HG02623 (cell line): ENCODE measurements around the gene SLC12A6.

Experiments used
- ATAC-seq: cut with Tn5 transposase; IDR thresholded peaks from one replicate; pipeline ENCODE4 v1.9.1; 2021; ENCODE audit warnings: moderate library complexity; ENCODE audit not compliant: unreplicated experiment

Gene SLC12A6

DNA sequence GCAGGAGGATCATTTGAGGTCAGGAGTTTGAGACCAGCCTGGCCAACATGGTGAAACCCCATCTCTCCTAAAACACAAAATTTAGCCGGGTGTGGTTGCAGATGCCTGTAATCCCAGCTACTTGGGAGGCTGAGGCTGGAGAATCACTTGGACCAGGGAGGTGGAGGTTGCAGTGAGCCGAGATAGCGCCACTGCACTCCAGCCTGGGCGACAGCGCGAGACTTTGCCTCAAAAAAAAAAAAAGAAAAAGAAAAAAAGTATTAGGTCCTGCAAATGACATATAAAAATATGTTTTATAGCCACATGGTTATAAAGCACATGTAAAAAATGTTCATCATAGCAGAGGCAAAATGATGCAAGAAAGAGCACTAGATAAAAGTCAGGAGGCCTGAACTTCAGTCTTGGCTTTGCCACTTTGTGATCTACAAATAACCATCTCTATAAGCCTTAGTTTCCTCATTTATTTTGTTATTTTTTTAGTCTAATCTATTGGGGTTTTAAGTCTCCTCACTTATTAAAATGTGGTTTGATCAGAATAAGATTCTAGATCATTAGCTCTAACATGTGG lies 4.9 kb downstream of the SLC12A6 start:
- ATAC-seq: no peak

DNA sequence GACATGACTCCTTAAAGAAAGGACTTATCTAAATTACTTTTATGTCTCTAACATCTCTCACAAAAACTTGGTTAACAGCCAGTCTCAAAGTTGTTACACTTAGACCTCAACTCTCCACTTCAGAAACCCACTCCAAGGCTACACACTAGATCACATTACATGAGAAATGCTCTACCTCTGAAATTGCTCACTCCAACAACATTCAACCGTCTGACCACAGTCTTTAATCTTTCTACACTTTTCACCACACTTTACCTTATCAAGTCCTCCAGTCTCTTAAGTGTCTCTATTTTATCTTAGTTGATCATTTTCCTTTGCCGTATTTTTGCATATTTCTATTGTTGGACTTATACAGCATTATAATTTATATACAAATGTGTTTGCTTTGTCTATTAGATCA lies 5.8 kb downstream of the SLC12A6 start:
- ATAC-seq: no peak

DNA sequence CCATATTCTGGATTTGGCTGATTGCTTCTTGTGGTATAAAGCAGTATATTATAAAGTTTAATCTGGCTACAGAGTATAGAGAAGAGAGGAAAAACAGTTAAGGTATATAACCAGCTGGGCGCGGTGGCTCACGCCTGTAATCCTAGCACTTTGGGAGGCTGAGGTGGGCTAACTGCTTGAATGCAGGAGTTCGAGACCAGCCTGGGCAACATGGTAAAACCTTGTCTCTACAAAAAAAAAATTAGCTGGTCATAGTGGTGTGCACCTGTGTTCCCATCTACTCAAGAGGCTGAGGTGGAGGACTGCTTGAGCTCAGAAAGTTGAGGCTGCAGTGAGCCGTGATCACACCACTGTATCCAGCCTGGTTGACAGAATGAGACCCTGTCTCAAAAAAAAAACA lies 7.3 kb downstream of the SLC12A6 start:
- ATAC-seq: no peak

DNA sequence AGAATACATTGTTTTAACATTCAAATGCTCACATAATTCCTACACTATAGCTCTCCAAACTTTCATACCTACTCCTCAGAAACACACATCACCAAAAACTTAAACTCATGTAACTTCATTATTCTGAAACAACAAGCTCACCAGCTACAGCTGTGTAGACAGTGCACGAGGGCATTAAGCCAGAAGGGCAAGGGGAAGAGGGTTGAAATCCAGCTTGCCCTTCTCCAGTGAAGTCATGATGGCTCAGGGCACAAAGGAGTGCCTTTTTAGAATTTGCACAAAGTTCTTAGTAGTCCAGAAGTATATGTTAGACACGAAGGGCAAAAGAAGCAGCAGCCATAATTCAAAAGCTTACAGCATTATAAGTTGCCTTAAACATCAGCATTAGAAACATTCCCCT lies 8.6 kb downstream of the SLC12A6 start:
- ATAC-seq: no peak

- no peak for ATAC-seq
Observed at GRCh38 chr15:34327906-34328305, 9.7 kb downstream of the SLC12A6 start.

- no peak for ATAC-seq
Observed at GRCh38 chr15:34325368-34325767, 12.2 kb downstream of the SLC12A6 start.

DNA sequence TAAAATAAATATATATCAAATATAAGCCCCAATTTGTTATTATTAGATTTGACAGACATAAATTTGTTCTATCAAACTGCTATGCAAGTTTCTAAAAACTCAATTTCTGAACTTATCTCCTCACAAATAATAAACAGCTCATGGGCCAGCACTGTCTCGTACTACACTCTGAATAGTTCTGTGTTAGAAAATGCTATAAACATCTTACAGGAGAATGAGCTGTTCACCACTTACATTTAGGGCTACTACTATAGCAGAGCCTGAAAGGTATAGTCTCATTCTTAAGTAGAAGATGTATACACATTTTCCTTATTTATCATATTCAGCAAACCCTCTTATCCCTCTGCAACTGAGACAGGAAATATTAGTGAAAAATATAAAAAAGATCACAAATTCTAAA lies 12.6 kb downstream of the SLC12A6 start:
- ATAC-seq: no peak

DNA sequence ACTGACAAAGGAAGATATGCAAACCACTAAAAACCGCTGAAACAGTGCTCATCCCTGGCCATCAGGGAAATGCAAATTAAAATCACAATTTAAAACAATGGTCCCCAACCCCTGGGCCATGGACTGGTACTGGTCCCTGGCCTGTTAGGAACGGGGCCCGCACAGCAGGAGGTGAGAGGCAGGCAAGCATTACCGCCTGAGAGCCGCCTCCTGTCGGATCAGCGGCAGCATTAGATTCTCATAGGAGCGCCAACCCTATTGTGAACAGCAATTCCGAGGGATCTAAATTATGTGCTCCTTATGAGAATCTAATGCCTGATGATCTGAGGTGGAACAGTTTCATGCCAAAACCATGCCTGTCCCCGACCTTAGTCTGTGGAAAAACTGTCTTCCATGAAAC lies 14.4 kb downstream of the SLC12A6 start:
- no peak for ATAC-seq

DNA sequence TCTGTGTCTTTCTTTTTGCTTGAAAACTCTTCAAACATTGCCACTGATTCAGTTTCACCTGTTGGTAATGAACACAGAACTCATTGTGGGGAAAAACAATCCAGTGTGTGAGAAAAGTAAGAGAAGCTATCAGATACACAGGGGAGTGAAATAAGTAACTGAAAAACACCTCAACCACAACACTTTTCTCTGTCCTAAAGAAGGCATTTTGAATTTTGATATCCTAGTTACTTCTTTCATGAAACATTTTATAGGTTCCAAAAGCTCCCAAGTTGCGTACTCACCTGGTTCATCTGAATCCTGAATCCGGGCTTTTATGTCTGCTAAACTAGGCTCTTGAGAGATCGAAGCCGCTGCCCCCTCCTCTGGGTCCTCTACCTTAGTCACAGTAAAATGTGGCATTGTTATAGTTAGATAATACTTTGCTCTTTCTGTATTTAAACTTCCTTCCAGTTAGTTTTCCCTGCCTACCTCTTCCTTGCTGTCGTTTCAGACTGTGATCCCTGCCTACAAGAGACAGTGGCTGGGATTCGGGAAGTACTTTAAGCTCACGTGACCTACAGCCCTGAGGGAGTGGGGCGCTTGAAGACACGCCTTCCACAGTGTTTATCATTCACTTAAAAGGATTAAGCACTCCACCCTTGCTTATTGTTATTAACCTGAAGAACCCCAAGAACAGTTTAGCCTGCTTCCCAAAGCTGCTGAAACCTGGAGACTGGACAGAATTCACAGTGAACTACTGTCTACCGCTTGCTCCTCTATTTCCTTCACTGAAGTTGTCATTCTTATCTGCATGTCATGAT lies 19.1 kb downstream of the SLC12A6 start:
- ATAC-seq: peak; percentile 60

DNA sequence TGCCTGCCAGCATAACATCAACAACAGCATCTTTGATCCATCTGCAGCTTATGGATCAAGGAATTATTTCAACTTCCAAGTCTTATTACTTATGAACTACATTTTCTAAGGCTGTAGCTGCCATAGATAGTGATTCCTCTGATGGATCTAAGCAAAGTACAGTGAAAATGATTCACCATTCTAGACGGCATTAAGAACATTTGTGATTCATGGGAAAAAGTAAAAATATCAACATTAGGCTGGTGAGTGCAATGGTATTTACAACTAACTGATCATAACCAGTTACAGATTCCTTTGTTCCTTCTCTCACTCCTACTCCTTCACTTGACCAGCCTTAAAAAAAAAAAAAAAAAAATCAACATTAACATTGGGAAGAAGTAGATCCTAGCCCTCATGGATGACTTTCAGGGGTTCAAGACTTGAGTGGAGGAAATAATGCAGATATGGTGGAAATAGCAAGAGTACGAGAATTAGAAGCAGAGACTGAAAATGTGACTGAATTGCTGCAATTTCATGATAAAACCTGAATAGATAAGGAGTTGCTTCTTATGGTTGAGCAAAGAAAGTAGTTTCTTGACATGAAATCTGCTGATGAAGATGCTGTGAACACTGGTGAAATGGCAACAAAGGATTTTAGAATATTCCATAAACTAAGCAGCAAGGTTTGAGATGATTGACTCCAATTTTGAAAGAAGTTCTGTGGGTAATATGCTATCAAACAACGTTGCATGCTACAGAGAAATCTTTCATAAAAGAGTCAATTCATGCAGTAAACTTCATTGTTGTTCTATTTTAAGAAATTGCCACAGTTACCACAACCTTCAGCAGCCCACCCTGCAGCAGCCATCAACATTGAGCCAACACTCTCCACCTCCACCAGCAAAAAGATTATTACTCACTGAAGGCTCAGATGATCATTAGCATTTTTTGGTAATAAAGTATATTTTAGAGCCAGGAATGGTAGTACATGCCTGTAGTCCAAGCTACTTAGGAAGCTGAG lies 22.8 kb downstream of the SLC12A6 start:
- ATAC-seq: no peak

DNA sequence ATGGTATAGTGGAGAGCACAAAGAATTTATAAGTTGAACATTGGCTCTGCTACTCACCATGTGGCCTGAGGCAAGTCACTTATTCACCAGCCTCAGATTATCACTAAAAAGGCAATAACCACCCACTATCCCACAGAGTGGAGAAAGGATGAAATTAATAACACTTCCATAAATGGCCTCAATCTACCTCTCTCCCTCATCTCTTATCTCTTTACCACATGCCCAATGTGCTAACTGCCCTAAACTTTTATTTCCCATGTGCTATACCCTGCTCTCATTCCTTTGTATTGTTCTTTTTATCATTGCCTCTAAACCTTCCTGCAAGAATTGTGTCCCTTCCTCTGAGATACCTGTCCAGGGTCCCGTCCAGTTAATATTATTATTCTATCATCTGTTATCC lies 26.0 kb downstream of the SLC12A6 start:
- ATAC-seq: no peak

GRCh38 chr15:34304613-34305012 lies 33.0 kb downstream of the SLC12A6 start:
- ATAC-seq: no peak

- ATAC-seq: no peak
Observed at GRCh38 chr15:34301058-34301457, 36.5 kb downstream of the SLC12A6 start.

DNA sequence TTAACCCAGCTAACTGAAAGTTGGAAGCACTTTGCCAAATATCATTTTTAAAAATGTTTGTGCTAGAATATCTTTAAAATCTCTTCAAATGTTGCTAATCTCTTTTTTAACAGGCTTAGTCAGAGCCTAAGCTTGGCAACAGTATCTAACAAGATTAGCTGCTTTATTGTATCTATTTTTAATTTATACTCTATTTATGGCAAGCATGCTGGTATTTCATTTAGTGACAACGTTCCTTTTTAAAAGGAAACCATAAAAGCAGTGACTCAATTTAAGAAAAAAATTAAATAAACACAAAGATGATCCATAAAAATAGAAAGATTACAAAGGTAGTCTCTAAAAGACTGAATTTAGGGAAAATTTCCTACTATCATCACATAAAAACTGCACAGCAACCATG lies 40.5 kb downstream of the SLC12A6 start:
- ATAC-seq: no peak

- ATAC-seq: no peak
Observed at GRCh38 chr15:34292621-34293020, 45.0 kb downstream of the SLC12A6 start.

- ATAC-seq: no peak
Observed at GRCh38 chr15:34284937-34285336, 52.6 kb downstream of the SLC12A6 start.

GRCh38 chr15:34282384-34282783 lies 55.2 kb downstream of the SLC12A6 start:
- no peak for ATAC-seq

GRCh38 chr15:34280193-34280592 lies 57.4 kb downstream of the SLC12A6 start:
- no peak for ATAC-seq

- no peak for ATAC-seq
Observed at GRCh38 chr15:34279368-34279767, 58.2 kb downstream of the SLC12A6 start.

DNA sequence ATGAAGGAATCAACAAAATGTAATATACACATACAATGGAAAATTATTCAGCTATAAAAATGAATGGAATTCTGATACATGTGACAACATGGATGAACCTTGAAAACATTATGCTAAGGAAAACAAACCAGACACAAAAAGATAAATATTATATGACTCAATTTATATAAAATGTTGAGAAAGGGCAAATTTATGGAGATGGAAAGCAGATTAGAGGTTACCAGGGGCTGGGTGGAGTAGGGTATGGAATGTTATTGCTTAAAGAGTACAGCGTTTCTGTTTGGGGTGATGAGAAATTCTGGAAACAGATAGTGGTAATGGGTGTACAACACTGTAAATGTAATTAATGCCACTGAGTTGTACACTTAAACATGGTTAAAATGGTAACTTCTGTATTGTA lies 61.9 kb downstream of the SLC12A6 start:
- no peak for ATAC-seq

DNA sequence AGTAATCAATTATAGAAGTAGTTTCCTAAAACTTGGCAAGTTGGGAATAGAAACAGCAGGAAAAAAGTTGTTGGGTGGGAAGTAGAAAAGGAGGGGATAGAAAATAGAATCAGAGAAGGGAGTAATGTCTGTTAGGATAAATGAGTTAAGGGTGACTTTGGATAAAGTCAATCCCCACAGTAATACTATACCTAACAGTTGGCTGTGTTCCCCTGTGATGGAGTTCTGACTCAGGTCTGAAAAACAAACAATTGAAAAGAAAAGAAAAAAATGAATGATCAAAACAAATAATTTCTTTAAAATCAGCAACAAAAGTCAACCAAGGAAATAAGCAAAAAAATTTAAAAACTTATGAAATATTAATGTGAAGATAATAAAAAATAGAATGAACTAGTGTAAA lies 62.4 kb downstream of the SLC12A6 start:
- ATAC-seq: no peak

DNA sequence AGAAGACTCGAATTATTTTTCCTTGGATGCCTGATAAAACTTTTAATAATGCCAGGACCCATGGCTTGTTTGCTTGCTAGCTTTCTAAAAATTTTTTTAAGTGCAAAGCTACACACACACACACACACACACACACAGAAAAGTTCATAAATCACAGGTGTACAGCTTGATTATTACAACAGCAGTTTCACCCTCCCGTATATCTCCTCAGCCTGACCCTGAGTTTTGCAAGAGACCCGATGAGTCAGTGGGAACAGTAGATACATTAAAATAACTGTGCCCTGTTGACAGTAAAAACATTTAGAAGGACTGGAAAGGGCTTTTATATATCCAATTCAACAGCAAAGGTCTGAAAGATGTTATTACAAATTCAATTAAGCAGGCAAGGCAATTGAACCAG lies 66.1 kb downstream of the SLC12A6 start:
- ATAC-seq: no peak
